ENCODE data around the gene MAPK14.

Gene MAPK14

DNA sequence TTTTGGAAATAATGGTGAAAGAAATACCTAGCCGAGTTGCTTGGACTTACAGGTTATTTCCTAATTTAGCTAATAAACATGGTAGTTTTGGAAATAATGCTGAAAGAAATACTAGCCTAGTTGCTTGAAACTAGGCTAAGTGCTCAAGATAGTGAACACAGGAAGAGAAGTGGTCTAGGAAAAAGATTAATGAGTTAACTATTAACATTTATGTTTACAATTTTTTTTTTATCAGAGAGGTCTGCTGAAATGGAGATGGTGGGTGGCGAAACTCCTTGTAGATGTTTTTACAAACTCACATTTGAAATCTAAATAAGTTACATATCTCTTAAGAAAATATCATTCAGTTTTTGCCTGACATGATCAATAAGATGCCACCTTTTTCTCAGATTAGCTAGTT is 39.2 kb downstream of the MAPK14 start:
- no peaks in the 10 kb centered on the region for H3F3A ChIP-seq (ENCODE audit: insufficient read depth, low read length)
- no peak overlapping the region for H2AFZ ChIP-seq (ENCODE audit: low read length)
- no peaks in the 10 kb centered on the region for H3K4me1 ChIP-seq (ENCODE audit: insufficient read depth, low read length, severe bottlenecking)
- TF ChIP-seq, protein P1, sequence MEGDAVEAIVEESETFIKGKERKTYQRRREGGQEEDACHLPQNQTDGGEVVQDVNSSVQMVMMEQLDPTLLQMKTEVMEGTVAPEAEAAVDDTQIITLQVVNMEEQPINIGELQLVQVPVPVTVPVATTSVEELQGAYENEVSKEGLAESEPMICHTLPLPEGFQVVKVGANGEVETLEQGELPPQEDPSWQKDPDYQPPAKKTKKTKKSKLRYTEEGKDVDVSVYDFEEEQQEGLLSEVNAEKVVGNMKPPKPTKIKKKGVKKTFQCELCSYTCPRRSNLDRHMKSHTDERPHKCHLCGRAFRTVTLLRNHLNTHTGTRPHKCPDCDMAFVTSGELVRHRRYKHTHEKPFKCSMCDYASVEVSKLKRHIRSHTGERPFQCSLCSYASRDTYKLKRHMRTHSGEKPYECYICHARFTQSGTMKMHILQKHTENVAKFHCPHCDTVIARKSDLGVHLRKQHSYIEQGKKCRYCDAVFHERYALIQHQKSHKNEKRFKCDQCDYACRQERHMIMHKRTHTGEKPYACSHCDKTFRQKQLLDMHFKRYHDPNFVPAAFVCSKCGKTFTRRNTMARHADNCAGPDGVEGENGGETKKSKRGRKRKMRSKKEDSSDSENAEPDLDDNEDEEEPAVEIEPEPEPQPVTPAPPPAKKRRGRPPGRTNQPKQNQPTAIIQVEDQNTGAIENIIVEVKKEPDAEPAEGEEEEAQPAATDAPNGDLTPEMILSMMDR (IDR thresholded peaks at IDR 0.05; ENCODE audit: low read length) = no peak
- H3K27ac ChIP-seq (ENCODE audit: low read depth, low read length, poor library complexity, severe bottlenecking) = no peak overlapping the region
- no peak overlapping the region for H3K9ac ChIP-seq (ENCODE audit: low read length)
- no peaks in the 10 kb centered on the region for H3K27me3 ChIP-seq (ENCODE audit: insufficient read depth, low read length)
- no peak overlapping the region for H3K4me3 ChIP-seq (ENCODE audit: low read depth, low read length, poor library complexity, severe bottlenecking)
- H3K4me2 ChIP-seq (ENCODE audit: low read length) = no peak overlapping the region
- H3K79me2 ChIP-seq (ENCODE audit: insufficient read depth, low read length) = peaks cover 16% of the 10 kb centered on the region; the same call in 1 of the 2 replicates
- no peaks in the 10 kb centered on the region for H3K9me3 ChIP-seq (ENCODE audit: low read length)
- H3K36me3 ChIP-seq (ENCODE audit: insufficient read depth, low read length) = peaks cover 13% of the 10 kb centered on the region; the same call in 1 of the 2 replicates
- H4K20me1 ChIP-seq (ENCODE audit: insufficient read depth, low read length) = no peaks in the 10 kb centered on the region
- H3K9me2 ChIP-seq (ENCODE audit: low read depth, low read length) = no peaks in the 10 kb centered on the region

DNA sequence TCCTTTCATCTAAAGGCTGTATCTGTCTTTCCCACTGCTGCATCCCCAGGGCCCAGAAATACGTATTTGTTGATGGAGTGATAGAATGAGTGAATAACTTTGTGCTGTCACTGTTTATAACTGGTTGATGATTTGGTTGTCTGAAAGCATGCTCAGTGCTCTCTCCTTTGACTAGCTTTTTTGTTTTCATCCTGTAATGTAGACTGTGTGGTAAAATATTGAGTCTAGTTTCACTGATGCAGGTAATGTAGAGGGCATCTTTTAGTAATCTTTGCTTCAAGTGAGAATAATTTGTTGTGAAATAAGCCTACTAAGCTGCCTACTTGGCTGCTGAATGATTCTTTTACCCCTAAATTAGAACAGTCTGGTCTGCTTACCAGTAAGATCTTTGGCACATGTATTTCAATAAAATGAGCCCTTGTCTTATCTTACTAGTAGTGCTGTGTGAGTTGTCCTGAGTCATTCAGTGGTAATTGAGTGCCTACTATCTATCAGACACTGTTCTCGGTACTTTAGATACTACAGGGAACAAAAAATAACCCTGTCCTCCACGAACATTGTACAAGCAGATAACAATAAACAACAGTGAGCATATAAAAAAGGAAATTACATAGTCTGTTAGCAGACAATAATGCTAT is 39.9 kb downstream of the MAPK14 start:
- no peak overlapping the region for H3K4me2 ChIP-seq (ENCODE audit: low read length)
- H3K9ac ChIP-seq (ENCODE audit: low read length) = no peak overlapping the region
- H3K4me1 ChIP-seq (ENCODE audit: insufficient read depth, low read length, severe bottlenecking) = no peaks in the 10 kb centered on the region
- TF ChIP-seq EZH2 (IDR thresholded peaks at IDR 0.05; ENCODE audit: borderline replicate concordance, low read length) = no peak
- TF ChIP-seq, protein P1 (IDR thresholded peaks at IDR 0.05; ENCODE audit: low read length) = no peak
- H3K79me2 ChIP-seq (ENCODE audit: insufficient read depth, low read length) = peaks cover 16% of the 10 kb centered on the region; the same call in 1 of the 2 replicates
- H3K9me2 ChIP-seq (ENCODE audit: low read depth, low read length) = no peaks in the 10 kb centered on the region
- H3K36me3 ChIP-seq (ENCODE audit: insufficient read depth, low read length) = peaks cover 8% of the 10 kb centered on the region; the same call in 1 of the 2 replicates
- no peaks in the 10 kb centered on the region for H3K9me3 ChIP-seq (ENCODE audit: low read length)
- H3K27me3 ChIP-seq (ENCODE audit: insufficient read depth, low read length) = no peaks in the 10 kb centered on the region
- H4K20me1 ChIP-seq (ENCODE audit: insufficient read depth, low read length) = no peaks in the 10 kb centered on the region
- no peak overlapping the region for H3K4me3 ChIP-seq (ENCODE audit: low read depth, low read length, poor library complexity, severe bottlenecking)
- H3F3A ChIP-seq (ENCODE audit: insufficient read depth, low read length) = no peaks in the 10 kb centered on the region
- no peak overlapping the region for H2AFZ ChIP-seq (ENCODE audit: low read length)
- H3K27ac ChIP-seq (ENCODE audit: low read depth, low read length, poor library complexity, severe bottlenecking) = no peak overlapping the region

DNA sequence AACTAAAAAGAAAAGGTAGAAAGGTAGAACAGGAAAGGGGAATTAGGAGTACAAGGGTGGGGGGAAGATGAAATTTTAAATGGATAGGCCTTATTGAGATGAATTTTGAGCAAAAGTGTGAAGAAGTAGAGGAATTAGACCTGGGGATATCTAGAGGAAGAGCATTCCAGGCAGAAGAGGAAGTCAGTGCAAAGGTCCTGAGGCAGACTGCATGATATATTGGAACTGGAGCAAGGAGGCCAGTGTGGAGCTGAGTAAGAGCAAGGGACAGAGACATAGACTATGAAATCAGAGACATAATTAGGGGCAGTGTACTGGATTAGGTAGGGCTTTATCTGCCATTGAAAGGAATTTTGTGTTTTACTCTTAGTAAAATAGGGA is 40.4 kb downstream of the MAPK14 start:
- no peaks in the 10 kb centered on the region for H3K9me2 ChIP-seq (ENCODE audit: low read depth, low read length)
- TF ChIP-seq, protein P1 (IDR thresholded peaks at IDR 0.05; ENCODE audit: low read length) = no peak
- no peak for TF ChIP-seq EZH2 (IDR thresholded peaks at IDR 0.05; ENCODE audit: borderline replicate concordance, low read length)
- H4K20me1 ChIP-seq (ENCODE audit: insufficient read depth, low read length) = no peaks in the 10 kb centered on the region
- peaks cover 9% of the 10 kb centered on the region; the same call in 1 of the 2 replicates for H3K36me3 ChIP-seq (ENCODE audit: insufficient read depth, low read length)
- no peaks in the 10 kb centered on the region for H3F3A ChIP-seq (ENCODE audit: insufficient read depth, low read length)
- no peak overlapping the region for H3K9ac ChIP-seq (ENCODE audit: low read length)
- no peaks in the 10 kb centered on the region for H3K9me3 ChIP-seq (ENCODE audit: low read length)
- no peaks in the 10 kb centered on the region for H3K4me1 ChIP-seq (ENCODE audit: insufficient read depth, low read length, severe bottlenecking)
- no peak overlapping the region for H2AFZ ChIP-seq (ENCODE audit: low read length)
- H3K4me3 ChIP-seq (ENCODE audit: low read depth, low read length, poor library complexity, severe bottlenecking) = no peak overlapping the region
- H3K27ac ChIP-seq (ENCODE audit: low read depth, low read length, poor library complexity, severe bottlenecking) = no peak overlapping the region
- H3K27me3 ChIP-seq (ENCODE audit: insufficient read depth, low read length) = no peaks in the 10 kb centered on the region
- peaks cover 16% of the 10 kb centered on the region; the same call in 1 of the 2 replicates for H3K79me2 ChIP-seq (ENCODE audit: insufficient read depth, low read length)
- H3K4me2 ChIP-seq (ENCODE audit: low read length) = no peak overlapping the region
